ENCODE data around the gene PDE4D. TPM values are rescaled to one million over a fixed set of nuclear protein-coding genes. Genes with fewer than 3 reads are reported as not detected.

The PDE4D gene
- total RNA-seq, 1 experiment from 2014 or later: 2.4 TPM

DNA sequence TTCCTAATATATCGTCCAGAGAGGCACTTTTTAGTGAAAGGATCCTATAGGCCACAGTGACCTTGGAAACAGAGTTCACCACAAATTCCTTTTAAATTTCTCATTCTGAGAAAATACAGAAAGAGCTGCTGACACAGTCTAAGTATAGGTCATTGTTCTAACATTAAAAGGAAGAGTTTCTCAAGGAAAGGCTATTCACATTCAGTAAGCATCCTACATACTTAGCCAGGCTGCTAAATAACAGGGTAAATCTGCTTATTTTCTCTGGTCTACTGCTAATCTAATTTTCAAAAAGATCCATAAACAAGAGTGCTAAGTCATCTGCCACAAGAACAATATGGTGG, 313.7 kb downstream of the PDE4D start:
- in situ Hi-C loops (cut with HindIII; ENCODE audit: low pct_unique_long_range_greater_than_20kb, low sequenced_read_pairs) (no loop called here), intact Hi-C loops (cut with micrococcal nuclease; ENCODE audit: unreplicated experiment) (no loop called here)
- Histone ChIP-seq H3K27me3 (ENCODE audit: control insufficient read depth, insufficient read depth, low read length) (no peaks in the 10 kb centered on the region), H3K9me3 (ENCODE audit: control insufficient read depth, insufficient read depth, low read depth, low read length) (no peaks in the 10 kb centered on the region), H3K27ac (ENCODE audit: low read length) (no peak overlapping the region), H3K36me3 (ENCODE audit: control insufficient read depth, insufficient read depth, low read length) (no peaks in the 10 kb centered on the region), H3K4me1 (ENCODE audit: control insufficient read depth, insufficient read depth, low read length) (no peaks in the 10 kb centered on the region), H3K4me3 (ENCODE audit: low read depth in 2 of 2, low read length in 2 of 2) (no peak overlapping the region)
- CTCF ChIA-PET: no interaction called here
- TF ChIP-seq TCF7L2 (IDR thresholded peaks at IDR 0.05; ENCODE audit: low read depth, low read length): no peak
- no peak for TF ChIP-seq POLR2AphosphoS5 (IDR thresholded peaks at IDR 0.05; ENCODE audit: low read depth, low read length)
- TF ChIP-seq, protein P1, sequence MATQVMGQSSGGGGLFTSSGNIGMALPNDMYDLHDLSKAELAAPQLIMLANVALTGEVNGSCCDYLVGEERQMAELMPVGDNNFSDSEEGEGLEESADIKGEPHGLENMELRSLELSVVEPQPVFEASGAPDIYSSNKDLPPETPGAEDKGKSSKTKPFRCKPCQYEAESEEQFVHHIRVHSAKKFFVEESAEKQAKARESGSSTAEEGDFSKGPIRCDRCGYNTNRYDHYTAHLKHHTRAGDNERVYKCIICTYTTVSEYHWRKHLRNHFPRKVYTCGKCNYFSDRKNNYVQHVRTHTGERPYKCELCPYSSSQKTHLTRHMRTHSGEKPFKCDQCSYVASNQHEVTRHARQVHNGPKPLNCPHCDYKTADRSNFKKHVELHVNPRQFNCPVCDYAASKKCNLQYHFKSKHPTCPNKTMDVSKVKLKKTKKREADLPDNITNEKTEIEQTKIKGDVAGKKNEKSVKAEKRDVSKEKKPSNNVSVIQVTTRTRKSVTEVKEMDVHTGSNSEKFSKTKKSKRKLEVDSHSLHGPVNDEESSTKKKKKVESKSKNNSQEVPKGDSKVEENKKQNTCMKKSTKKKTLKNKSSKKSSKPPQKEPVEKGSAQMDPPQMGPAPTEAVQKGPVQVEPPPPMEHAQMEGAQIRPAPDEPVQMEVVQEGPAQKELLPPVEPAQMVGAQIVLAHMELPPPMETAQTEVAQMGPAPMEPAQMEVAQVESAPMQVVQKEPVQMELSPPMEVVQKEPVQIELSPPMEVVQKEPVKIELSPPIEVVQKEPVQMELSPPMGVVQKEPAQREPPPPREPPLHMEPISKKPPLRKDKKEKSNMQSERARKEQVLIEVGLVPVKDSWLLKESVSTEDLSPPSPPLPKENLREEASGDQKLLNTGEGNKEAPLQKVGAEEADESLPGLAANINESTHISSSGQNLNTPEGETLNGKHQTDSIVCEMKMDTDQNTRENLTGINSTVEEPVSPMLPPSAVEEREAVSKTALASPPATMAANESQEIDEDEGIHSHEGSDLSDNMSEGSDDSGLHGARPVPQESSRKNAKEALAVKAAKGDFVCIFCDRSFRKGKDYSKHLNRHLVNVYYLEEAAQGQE (IDR thresholded peaks at IDR 0.05; ENCODE audit: insufficient read depth in 1 of 2, low read depth in 2 of 2, low read length in 1 of 2): no peak
- TF ChIP-seq, protein P2, sequence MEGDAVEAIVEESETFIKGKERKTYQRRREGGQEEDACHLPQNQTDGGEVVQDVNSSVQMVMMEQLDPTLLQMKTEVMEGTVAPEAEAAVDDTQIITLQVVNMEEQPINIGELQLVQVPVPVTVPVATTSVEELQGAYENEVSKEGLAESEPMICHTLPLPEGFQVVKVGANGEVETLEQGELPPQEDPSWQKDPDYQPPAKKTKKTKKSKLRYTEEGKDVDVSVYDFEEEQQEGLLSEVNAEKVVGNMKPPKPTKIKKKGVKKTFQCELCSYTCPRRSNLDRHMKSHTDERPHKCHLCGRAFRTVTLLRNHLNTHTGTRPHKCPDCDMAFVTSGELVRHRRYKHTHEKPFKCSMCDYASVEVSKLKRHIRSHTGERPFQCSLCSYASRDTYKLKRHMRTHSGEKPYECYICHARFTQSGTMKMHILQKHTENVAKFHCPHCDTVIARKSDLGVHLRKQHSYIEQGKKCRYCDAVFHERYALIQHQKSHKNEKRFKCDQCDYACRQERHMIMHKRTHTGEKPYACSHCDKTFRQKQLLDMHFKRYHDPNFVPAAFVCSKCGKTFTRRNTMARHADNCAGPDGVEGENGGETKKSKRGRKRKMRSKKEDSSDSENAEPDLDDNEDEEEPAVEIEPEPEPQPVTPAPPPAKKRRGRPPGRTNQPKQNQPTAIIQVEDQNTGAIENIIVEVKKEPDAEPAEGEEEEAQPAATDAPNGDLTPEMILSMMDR (IDR thresholded peaks at IDR 0.05): no peak
- no peak for TF ChIP-seq SIN3A (IDR thresholded peaks at IDR 0.05; ENCODE audit: borderline replicate concordance, insufficient read depth, low read depth, low read length)
- POLR2A ChIA-PET: no interaction called here
- ATAC-seq (no peak), DNase-seq (ENCODE audit: low read depth, low spot score) (no peak)
- BruUV-seq (replicated peaks): no TSS peak

DNA sequence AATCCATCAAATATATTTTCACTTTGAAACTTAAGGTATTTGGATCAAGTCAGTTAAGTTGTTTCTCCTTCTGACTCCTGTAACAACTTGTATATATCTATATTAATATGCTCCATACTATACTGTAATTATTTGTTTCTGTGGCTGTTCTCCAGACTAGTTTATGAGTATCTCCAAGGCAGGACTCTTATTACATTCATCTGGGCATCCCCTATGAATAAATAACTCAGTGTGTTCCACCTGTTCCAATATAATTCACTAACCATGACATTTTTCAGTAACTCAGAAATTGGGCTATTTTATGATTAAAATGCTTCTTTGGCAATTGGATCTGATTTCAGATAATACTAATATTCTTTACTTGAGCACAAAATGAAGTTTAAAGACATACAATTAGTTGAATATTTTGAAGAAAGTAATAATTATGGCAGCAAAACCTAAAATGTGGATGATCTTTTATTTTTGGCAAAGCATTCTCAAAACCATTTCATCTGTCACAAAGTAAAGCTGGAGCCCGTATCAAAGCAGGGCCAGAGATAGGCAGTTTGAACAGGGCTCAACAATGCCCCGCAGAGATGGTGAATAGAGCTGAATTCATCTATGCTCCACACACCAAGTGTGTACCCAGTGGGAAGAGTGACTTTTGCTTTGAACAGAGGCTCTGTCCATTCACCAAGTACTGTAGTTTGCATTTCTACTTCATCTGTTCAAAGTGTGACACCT, 314.3 kb downstream of the PDE4D start:
- no peak for ATAC-seq
- ChIA-PET CTCF (no interaction called here), POLR2A (no interaction called here)
- no peak overlapping the region for H3K4me3 ChIP-seq (ENCODE audit: low read depth in 2 of 2, low read length in 2 of 2)
- H3K9me3 ChIP-seq (ENCODE audit: control insufficient read depth, insufficient read depth, low read depth, low read length): no peaks in the 10 kb centered on the region
- H3K27ac ChIP-seq (ENCODE audit: low read length): no peak overlapping the region
- in situ Hi-C loops (cut with HindIII; ENCODE audit: low pct_unique_long_range_greater_than_20kb, low sequenced_read_pairs) (no loop called here), intact Hi-C loops (cut with micrococcal nuclease; ENCODE audit: unreplicated experiment) (no loop called here)
- no peak for DNase-seq (ENCODE audit: low read depth, low spot score)
- H3K4me1 ChIP-seq (ENCODE audit: control insufficient read depth, insufficient read depth, low read length): no peaks in the 10 kb centered on the region
- H3K36me3 ChIP-seq (ENCODE audit: control insufficient read depth, insufficient read depth, low read length): no peaks in the 10 kb centered on the region
- no TSS peak for BruUV-seq (replicated peaks)
- no peaks in the 10 kb centered on the region for H3K27me3 ChIP-seq (ENCODE audit: control insufficient read depth, insufficient read depth, low read length)
- TF ChIP-seq, protein P2 (IDR thresholded peaks at IDR 0.05): no peak
- TF ChIP-seq POLR2AphosphoS5 (IDR thresholded peaks at IDR 0.05; ENCODE audit: low read depth, low read length) (no peak), TCF7L2 (IDR thresholded peaks at IDR 0.05; ENCODE audit: low read depth, low read length) (no peak), SIN3A (IDR thresholded peaks at IDR 0.05; ENCODE audit: borderline replicate concordance, insufficient read depth, low read depth, low read length) (no peak)
- TF ChIP-seq, protein P1 (IDR thresholded peaks at IDR 0.05; ENCODE audit: insufficient read depth in 1 of 2, low read depth in 2 of 2, low read length in 1 of 2): no peak
